ENCODE results near the gene NR1D1. TPM values are rescaled to one million over a fixed set of nuclear protein-coding genes. Genes with fewer than 3 reads are reported as not detected.

Gene NR1D1
- total RNA-seq, 2 experiments from 2014 or later, result 6.7 to 7.3 TPM

DNA sequence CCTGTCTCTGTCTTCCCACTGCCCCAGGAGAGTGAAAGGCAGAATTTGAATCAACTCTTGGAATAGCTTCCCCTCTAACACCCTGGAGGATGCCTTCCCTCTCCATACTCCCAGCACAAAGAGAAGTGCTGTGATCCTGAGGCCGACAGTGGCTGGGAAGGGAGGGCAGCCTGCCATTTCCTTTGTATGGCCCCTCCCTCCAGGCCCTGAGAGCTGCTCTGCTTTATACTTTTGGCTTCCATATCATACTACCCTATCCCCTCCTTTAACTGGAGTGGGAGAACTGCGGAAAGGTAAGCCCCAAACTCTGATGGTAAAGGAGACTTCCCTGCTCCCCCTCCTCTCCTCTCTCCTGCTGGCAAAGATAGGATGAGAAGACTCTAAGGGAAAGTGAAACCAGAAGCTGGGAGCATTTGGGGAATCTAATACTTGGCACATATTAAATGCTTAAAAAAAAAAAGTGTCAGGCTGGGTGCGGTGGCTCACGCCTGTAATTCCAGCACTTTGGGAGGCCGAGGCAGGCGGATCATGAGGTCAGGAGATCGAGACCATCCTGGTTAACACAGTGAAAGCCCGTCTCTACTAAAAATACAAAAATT is 42.1 kb downstream of the NR1D1 start:
- intact Hi-C loops (cut with micrococcal nuclease), result no loop called here
- ChIA-PET CTCF (interaction anchor here (0.9 to 3.8 kb wide), 5 partner anchors 12 to 55 kb away, joined by 3 to 22 read pairs (median 6); no protein-coding TSS in a partner anchor), POLR2A (no interaction called here)
- peaks cover 16% of the 10 kb centered on the region for H3K4me1 Mint-ChIP-seq (ENCODE audit: low read depth)
- H3K27me3 Mint-ChIP-seq, result peaks cover 3% of the 10 kb centered on the region
- H3K9me3 Mint-ChIP-seq, result no peaks in the 10 kb centered on the region
- H3K36me3 Mint-ChIP-seq, result peaks cover 4% of the 10 kb centered on the region
- DNase-seq, result no peak
- no peak overlapping the region for H3K4me3 Mint-ChIP-seq
- H3K27ac Mint-ChIP-seq, result no peak overlapping the region

DNA sequence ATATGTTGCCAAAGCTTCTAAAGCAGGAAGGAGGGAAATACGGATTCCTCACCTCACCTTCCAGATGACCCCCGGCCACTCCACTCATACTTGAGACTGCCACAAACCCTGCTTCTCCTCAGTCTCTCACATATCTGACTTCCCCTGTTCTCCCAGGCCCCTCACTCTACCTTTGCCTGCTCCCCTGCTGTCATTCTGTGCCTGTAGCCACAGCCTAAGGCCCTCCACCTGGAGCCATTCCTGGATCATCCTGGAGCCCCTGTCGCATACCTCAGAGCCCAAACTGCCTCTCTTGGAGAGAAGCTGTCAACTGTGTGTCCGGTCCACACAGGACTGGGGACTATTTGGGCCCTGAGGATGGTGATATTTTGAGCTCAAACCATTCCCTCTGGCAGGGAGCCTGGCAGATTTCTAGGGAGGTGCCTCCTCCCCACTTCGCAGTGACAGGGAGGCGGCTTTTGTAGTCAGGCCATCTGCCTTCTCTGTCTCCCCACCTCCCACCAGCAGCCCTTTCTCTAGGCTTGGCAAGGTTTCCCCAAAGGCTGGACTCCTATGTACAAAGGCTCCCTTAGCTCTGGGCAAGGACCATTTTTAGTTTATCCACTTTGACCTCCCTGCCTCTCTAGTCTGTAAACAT is 43.9 kb downstream of the NR1D1 start:
- no peaks in the 10 kb centered on the region for H3K9me3 Mint-ChIP-seq
- no peak overlapping the region for H3K27ac Mint-ChIP-seq
- peaks cover 1% of the 10 kb centered on the region for H3K27me3 Mint-ChIP-seq
- peaks cover 14% of the 10 kb centered on the region for H3K36me3 Mint-ChIP-seq
- DNase-seq, result no peak
- H3K4me3 Mint-ChIP-seq, result no peak overlapping the region
- intact Hi-C loops (cut with micrococcal nuclease), result no loop called here
- ChIA-PET POLR2A (no interaction called here), CTCF (interaction anchor here (0.8 to 4.6 kb wide), 2 partner anchors 10 to 19 kb away, joined by 3 to 35 read pairs; no protein-coding TSS in a partner anchor)
- peaks cover 11% of the 10 kb centered on the region for H3K4me1 Mint-ChIP-seq (ENCODE audit: low read depth)

Other genes with a start within 250 kb of the NR1D1 start
- gene IKZF3, start 236.3 kb downstream of the NR1D1 start, total RNA-seq, result 10 to 100 TPM; 51.2 to 52.0 TPM
- 1 to 10 TPM in 1 of 2 experiments, under 1 TPM in 1; 0.61 to 1.0 TPM for gene ZPBP2, start 232.4 kb downstream of the NR1D1 start, total RNA-seq
- gene GSDMB, start 182.0 kb downstream of the NR1D1 start, total RNA-seq, result 10 to 100 TPM; 26.4 to 30.2 TPM
- gene ORMDL3, start 173.0 kb downstream of the NR1D1 start, total RNA-seq, result 10 to 100 TPM; 53.7 to 58.3 TPM
- not detected for gene LRRC3C, start 172.9 kb downstream of the NR1D1 start, total RNA-seq
- under 1 TPM; 0.64 to 0.87 TPM for gene GSDMA, start 137.6 kb downstream of the NR1D1 start, total RNA-seq
- gene PSMD3, start 119.8 kb downstream of the NR1D1 start, total RNA-seq, result 100 to 1,000 TPM; 120 to 124 TPM
- not detected for gene CSF3, start 85.1 kb downstream of the NR1D1 start, total RNA-seq
- 10 to 100 TPM; 89.2 to 99.9 TPM for gene MED24, start 46.2 kb downstream of the NR1D1 start, total RNA-seq
- gene THRA, start 37.6 kb downstream of the NR1D1 start, total RNA-seq, result 10 to 100 TPM; 12.5 to 13.4 TPM
- gene MSL1, start 21.4 kb upstream of the NR1D1 start, total RNA-seq, result 10 to 100 TPM; 77.9 to 80.6 TPM
- gene CASC3, start 39.9 kb upstream of the NR1D1 start, total RNA-seq, result 100 to 1,000 TPM in 1 of 2 experiments, 10 to 100 TPM in 1; 96.1 to 102 TPM
- 1 to 10 TPM; 4.9 to 6.1 TPM for gene RAPGEFL1, start 76.9 kb upstream of the NR1D1 start, total RNA-seq
- gene WIPF2, start 118.7 kb upstream of the NR1D1 start, total RNA-seq, result 10 to 100 TPM; 19.0 to 20.6 TPM
- gene CDC6, start 187.3 kb upstream of the NR1D1 start, total RNA-seq, result 10 to 100 TPM; 95.6 to 95.7 TPM
- gene RARA, start 208.6 kb upstream of the NR1D1 start, total RNA-seq, result 10 to 100 TPM; 31.2 TPM